HTERT RPE-1 (cell line): ENCODE measurements around the gene IL15RA.
"Not testable (repeated sequence)": the region's sequence is repeated elsewhere in the genome, so short reads cannot be mapped to it uniquely, and the experiment has no call there.

Experiments
- in situ Hi-C: fragments of 300-500 bp; cut with MboI; formaldehyde crosslinking; loops from 4 replicates; pipeline ENCODE4 v1.14.3; 2020; ENCODE audit warnings: low sequenced_read_pairs

The IL15RA gene

DNA sequence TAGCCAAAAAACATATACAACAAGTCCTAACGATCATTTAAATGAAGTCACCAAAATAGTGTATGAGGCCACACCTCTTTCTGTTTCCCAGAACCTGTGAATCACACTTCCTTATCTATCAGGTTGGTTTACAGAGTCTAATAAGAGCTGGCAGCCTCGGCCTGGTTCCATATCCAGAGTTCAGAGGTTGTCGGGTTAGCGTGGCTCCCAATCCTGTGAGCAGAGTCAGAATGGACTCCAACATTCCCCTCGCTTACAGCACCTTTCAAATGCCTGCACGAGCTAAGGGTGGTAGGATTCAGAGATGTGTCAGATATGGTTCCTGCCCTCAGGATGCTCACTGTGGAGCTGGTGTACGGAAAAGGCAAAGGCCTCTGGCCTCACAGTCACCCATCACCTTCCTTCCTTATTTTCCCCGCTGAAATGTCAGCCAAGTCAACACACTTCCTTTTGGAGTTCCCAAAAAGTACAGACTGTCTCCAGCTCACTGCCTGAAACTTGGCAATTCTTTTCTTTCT lies 6.0 kb downstream of the IL15RA start:
- in situ Hi-C loops = no loop called here

DNA sequence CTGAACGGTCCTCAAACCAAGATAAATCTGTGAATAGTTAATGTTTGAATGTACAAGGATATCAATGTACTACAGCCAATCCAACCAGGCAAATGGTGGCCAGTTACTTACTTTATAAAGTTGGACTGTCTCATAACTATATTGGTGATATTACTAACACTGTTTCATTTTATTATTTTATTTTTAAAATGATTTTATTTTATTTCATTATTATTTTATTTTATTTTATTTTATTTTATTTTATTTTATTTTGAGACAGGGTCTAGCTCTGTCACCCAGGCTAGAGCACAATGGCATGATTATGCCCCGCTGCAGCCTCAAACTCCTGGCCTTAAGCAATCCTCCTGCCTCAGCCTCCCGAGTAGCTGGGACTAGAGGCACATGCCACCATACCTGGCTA lies 6.8 kb downstream of the IL15RA start:
- in situ Hi-C loops = no loop called here

DNA sequence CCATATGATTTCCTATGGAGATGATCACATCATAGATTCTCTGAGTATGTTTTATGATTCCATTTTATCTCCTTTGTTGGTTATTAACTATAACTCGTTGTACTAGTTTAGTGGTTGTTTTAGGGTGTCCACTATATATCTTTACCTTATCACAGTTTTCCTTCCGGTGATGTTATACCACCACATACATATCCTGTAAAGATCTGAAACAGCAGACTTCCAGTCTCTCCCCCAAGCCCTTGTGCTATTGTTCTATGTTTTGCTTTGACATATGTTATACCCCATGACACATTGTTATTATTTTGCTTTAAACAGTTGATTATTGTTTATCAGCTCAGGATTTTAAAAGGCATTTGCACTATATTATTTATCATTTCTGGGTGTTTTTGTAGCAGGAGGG lies 7.3 kb downstream of the IL15RA start:
- in situ Hi-C loops = no loop called here

DNA sequence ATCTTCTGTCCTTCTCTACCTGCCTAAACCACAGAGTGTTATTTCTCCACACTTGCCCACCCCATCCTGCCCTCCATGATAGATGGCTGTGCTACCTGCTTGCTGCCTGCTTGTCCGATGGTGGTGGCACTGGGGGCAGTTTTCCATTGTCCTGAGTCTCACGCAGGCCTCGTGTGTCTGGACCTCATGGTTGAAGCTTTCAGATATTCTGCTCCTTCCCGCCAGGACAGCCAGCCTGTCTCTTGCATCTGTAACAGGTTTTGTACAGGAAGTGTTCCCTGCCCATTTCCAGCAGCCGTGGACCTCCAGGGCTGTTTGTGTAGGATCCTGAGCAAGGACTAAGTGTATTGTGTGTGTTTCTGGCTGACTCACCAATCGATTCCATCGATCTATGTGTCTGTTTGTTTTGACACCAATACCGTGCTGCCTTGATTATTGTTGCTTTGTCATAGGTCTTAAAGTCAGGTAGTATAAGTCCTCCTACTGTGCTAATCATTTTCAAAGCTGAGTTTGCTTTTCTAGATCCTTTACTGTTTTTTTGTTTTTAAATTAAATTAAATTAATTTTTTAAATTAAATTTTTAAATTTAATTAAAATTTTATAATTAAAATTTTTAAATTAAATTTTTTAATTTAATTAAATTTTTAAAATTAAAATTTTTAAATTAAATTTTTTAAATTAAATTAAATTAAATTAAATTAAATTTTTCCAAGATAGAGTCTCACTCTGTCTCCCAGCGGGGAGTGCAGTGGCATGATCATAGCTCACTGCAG lies 8.5 kb downstream of the IL15RA start:
- in situ Hi-C loops = no loop called here

DNA sequence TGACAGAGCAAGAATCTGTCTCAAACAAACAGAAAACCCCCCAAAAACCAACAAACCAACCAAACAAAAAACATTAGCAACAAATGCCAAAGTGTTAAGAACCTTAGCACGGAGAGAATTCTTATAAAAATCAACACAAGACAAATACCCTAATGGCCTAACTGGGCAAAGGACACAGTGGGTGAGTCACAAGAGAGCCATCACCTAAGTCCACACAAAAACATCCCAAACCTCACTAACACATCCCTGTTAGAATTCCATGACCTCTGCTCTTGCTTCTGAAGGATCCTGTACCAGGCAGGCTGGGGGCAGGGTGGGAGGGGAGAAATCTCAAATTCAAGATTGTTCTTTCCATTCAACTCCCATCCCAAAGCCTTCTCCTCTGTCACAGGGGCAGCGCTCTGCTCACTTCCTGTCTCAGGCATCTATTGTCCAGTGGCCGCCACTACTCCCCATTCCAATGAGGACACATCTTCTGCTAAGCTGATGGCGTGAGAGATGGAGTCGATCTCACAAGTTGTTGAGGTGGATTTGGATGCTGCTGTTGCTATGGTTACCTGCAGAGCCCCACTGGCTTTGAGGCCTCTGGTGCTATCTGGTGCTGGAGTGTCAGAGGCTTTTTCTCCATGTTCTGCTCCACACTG lies 9.2 kb downstream of the IL15RA start:
- in situ Hi-C loops = no loop called here

DNA sequence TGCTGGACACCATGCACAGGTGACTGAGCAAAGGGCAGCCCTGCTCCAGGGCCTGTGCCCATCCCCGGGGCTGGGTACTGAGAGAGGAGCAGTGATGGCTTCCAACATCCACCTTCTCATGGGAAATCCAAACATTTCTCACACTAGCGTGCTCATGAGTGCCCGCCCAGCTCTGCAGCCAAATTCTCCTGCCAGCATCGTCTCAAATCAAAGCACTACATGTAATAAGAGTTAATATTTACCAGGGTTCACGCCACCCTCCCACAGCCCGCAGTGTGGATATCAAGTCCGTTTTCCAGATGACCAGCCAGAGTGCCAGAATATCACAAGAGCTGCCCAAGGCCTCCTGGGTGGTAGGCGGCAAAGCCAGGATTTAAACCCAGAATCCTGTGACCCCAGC lies 12.1 kb downstream of the IL15RA start:
- in situ Hi-C loops = no loop called here

DNA sequence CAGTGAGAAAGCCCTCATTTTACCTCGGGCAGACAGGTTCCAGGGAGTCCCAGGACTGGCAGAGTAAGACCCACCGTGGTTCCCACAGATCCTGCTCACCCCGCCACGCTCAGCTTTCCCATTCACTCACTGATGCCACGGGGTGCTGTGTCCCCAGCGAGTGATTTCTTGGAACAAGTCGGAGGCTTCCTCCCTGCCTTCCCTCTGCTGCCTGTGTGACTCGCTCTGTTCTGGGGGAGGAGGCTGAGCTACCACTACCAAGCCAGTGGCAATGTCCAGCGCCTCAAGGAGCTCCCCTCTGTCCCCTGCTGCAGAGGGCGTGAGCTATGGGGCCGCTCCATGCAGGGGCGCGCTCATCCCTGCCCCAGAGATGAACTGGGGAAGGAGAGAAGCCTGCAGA lies 12.6 kb downstream of the IL15RA start:
- in situ Hi-C loops = no loop called here

DNA sequence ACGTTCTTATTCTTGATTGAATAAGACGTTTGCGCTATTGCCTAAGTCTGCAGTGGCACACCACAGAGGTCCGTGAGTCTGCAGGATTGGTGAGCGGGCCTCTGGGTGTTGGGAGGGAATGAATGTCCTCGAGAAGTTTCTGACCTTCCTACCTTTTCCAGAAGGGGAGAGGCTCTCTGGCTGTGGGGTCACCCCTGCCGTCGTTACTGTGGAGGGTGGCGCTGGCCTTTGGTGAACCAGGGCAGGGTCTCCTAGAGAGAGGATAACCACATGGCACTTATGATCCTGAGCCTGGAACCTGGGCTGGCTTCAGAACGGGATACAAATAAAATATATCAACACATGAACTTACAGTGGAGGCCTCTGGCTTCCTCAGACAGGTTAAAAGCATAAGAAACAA lies 13.8 kb downstream of the IL15RA start:
- in situ Hi-C loops = no loop called here

DNA sequence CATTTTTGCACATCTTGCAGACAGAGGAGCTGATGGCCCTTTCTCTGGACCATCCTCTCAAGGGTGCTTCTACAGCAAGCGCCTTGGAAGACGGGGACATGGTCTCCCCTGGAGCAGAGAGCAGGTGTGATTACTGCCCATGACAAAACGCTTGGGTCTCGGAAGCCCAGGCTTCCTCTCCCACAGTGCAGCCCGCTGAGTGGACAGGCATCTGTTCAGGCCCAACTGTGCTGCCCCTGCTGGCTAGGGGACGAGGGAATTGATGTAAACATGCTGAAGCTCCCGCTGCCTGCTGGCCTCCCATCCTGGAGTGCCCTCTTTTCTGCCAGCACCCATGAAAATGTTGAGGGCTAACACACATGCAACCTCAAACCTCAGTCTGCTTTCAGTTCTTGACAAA lies 14.3 kb downstream of the IL15RA start:
- in situ Hi-C loops = no loop called here

DNA sequence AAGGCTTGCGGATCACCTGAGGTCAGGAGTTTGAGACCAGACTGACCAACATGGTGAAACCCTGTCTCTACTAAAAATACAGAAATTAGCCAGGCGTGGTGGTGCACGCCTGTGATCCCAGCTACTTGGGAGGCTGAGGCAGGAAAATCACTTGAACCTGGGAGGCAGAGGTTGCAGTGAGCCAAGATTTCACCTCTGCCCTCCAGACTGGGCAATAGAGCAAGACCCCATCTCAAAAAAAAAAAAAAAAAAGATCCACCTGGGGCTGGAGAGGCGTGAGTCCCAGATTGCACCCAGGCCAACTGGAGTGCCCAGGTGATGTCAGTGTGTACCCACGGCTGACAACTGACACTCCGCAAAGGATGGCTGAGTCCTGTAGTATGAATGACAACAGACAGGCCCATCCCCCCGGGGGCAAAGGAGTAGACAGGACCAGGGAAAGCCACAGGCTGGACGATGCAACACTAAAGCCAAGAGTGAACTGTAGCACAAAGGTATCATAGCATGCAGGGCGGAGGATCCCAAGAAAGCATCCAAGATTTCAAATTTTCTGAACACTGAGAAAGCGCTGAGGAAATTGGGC lies 14.9 kb downstream of the IL15RA start:
- in situ Hi-C loops = not testable (repeated sequence)

DNA sequence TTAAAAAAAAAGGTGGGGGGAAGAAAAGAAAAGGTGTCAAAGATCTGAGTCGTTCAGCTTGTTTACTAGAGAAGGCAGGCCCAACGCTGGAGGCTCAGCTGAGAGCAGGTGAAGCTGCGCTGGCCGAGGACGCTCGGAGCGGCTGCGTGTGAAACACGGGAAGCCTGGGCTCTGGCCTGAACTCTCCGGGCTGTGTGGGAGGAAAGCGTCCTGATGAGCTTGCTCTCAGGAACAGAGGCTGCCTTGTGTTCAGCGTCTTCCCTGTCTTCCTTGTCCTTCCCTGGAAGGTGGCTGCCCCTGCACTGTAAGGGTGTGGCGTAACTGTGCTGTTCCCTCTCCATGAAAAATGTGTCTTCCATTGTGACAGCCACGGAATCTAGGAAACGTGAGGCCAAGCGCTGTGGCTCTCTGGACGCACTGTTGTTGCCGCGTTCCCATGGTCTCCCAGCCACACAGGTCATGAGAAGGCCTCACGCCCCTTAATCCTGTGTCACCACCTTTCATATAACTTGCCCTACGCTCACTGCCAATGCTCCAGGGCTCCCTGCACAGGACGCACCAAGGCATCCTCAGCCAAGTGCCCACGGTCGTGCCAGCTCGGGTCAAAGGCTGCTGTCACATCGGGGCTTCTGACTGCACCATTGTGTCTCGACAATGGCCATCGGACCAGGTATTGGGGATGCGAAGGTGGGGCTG lies 15.8 kb downstream of the IL15RA start:
- in situ Hi-C loops = no loop called here

DNA sequence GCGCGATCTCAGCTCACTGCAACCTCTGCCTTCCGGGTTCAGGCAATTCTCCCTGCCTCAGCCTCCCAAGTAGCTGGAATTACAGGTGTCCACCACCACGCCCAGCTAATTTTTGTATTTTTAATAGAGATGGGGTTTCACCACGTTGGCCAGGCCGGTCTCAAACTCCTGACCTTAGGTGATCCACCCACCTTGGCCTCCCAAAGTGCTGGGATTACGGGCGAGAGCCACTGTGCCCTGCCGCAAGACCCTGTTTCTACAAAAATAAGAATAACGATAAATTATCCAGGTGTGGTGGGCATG lies 16.4 kb downstream of the IL15RA start:
- in situ Hi-C loops = not testable (repeated sequence)

DNA sequence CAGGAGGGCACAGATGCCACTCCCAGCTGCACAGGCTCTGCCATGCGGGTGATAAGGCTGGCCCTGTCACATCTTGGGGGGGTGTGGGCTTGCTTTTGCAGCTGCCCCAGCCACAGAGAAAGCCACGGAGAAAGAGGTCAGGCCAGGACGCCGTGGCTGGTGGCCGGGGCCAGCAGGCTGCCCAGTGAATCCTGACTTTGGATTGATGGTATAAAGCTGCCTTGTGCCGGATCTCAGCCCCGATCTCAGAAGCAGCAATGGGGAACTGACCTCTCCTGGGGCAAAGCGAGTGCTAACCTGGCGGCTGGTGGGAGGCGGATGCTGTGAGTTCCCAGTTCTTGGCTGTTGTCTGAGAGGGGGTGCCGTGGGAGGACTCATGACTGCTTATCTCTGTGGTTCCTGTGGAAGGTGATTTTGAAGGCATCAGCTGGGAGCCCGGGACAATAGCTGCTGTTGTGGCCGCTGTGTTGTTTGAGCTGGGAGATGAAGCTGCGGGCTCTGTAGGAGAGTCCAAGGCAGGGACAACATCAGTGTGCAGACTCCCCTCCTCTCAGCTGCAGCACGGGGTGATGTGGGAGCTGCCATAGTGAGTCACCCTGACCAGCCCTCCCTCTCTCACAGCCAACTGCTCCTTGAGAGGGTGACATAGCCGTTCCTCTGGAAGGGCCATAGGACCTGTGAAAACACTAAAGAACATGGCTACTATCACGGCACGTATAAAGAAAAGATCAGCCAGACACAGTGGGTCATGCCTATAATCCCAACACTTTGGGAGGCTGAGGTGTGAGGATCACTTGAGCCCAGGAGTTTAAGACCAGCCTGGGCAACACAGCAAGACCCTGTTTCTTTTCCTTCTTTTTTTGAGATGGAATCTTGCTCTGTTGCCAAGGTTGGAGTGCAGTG lies 17.0 kb downstream of the IL15RA start:
- in situ Hi-C loops = no loop called here

DNA sequence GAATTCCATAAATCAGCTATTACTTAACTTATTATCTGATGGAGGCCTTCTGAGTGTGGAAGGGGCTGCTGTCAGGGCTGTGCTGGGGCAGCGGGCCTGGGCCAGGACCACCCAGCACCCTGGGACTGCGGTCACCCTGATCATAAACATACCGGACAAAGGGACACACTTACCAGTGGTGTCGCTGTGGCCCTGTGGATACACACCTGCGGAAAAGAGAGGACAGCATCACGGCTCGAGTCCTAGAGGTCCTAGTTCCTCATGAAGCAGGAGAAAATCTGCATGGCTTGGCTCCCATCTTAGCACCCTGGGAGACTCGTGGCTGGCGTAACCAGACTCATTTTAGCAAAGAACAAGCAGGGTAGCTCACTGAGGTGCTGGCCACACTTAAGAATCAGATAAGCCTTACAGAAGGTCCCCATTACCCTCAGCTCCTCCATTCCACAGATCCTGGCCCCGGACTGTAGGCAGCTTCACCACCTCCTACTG lies 17.7 kb downstream of the IL15RA start:
- in situ Hi-C loops = no loop called here

DNA sequence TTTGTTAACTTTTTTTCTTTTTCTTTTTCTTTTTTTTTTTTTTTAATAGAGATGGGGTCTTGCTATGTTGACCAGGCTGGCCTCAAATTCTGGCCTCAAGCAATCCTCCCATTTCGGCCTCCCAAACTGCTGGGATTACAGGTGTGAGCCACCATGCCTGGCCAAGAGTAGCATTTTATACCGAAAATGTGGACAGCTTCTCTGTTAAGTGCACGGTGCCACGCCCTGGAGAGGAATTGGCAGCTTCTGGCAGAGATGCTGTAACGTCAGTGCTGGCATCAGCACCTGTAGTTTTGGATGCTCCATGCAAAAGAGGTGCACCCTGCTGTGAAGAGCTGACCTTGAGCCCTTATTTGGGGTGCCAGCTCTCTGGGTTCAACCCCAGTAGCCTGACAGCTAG lies 18.2 kb downstream of the IL15RA start:
- in situ Hi-C loops = no loop called here

DNA sequence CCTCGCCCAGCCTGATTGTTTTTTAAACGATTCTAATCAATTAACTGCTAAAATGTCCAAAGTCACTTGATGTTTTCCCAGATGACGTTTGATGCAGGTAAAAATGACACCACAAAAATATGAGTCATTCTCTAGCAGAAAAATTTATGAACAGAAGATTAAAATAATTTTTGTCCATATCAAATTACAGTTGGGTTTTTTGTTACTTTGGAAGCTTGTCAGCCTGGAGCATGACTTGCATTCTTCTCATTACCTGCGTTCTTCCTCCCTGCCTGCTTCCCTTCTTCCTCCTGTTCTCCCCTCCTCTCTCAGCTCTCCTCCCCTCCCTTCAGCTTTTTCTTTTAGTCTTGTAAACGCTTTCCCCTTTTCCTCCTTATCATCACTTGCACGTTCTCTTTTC lies 18.7 kb downstream of the IL15RA start:
- in situ Hi-C loops = no loop called here

DNA sequence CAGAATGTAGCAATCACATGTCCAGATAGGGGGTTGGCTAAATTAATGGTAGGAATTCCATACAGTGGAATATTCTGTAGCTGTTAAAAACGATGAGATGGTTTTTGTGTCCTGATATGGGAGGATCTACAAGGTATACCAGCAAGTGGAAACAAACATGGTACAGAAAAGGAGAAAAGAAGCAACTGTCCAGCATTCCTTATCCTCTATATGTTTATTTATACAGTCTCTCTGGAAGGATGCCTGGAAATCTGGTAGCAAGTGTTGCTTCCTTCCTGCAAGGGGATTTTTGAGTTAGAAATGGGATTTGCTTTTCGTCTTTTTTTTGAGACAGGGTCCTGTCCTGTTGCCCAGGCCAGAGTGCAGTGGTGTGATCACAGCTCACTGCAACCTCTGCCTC lies 19.3 kb downstream of the IL15RA start:
- in situ Hi-C loops = no loop called here

DNA sequence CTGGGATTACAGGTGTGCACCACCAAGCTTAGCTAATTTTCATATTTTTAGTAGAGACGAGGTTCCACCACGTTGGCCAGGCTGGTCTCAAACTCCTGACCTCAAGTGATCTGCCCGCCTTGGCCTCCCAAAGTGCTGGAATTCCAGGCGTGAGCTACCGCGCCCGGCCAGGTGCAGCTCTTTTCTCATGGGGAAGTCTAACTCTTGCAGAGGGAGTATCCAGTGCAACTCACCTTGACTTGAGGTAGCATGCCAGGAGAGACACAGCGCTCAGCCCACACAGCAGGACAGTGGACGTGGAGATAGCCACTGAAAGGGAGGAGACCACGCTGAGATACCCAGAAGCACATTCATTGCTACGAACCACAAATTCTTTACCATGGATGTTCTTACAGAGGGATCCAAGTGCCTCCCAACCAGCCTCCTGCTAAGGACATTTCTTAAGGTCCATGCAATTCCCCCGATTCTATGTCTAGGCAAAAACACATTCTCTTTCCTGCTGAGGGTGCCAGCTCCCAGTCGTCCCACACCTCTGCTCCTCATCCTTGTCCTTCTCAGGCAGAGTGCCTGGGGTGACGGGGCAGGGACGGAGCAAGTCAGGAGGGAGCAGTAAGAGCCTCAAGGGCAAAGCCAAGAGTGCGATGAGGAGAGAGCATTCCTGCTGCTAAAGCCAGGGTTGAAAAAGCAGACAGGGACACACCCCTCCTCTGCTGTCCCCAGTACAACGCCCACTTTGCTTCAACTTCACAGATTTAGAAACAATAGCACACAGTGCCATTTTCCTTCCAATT lies 21.0 kb downstream of the IL15RA start:
- in situ Hi-C loops = no loop called here

DNA sequence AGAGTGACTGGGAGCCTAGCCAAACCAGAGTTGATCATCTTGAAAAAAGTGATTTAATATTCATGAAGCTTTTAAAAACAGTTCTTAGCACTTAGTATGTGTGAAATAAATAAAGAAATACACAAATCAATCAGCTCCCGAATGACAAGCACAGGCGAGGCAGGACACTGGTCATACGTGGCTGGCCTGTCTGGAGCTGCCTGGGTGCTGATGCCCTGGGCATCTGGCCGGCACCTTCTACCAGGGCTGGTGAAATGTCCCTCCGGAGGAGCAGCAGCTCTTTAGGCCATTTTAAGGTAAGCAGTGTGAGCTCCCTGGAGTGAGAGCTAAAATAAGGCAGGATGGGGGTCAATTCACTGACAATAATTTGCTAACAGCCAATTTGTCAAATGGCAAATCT lies 23.7 kb downstream of the IL15RA start:
- in situ Hi-C loops = no loop called here
